Measurements from ENCODE around the gene INPP5K.

DNA sequence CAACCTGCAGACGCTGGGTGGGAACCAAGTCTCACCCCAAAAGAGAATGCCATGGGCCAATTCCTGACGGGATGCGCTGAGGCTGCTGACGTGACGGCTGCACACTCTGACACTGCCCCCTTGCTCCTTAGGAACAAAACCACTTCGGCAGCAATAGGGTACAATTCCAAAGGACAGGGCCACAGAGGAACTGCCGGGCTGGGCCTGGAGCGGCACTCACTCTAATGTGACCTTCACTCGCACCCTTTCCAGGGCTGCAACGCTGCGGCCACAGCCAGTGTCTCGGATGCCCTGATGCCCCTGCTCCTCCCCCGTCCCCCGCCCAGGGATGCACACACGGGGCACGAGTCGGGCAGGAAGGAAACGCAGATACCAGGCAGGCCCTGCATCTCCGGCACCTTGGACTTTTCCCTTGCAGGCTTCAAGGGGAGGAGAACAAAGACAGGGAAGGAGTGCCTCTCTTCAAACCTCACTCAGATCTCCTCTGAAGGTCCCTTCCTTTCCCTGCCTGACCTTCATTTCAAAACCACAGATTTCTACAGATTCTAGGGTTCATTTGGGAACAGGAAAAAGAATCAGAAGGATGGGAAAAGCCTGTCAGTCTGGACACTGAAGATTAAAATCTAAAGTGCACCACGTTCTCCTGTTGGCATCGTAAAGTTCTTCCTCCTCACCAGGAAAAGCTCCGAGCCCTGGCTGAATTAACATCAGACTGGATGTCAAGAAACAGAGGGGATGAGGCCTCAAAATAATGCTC lies 43.9 kb upstream of the INPP5K start:
- TF ChIP-seq, protein P1, sequence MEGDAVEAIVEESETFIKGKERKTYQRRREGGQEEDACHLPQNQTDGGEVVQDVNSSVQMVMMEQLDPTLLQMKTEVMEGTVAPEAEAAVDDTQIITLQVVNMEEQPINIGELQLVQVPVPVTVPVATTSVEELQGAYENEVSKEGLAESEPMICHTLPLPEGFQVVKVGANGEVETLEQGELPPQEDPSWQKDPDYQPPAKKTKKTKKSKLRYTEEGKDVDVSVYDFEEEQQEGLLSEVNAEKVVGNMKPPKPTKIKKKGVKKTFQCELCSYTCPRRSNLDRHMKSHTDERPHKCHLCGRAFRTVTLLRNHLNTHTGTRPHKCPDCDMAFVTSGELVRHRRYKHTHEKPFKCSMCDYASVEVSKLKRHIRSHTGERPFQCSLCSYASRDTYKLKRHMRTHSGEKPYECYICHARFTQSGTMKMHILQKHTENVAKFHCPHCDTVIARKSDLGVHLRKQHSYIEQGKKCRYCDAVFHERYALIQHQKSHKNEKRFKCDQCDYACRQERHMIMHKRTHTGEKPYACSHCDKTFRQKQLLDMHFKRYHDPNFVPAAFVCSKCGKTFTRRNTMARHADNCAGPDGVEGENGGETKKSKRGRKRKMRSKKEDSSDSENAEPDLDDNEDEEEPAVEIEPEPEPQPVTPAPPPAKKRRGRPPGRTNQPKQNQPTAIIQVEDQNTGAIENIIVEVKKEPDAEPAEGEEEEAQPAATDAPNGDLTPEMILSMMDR (IDR thresholded peaks at IDR 0.05; ENCODE audit: low read length), result no peak
- TF ChIP-seq EZH2phosphoT487 (IDR thresholded peaks at IDR 0.05; ENCODE audit: low read length) (no peak), EZH2 (optimal IDR thresholded peaks at IDR 0.05; ENCODE audit: low read depth, low read length) (no peak)

Data from MM.1S (cell line).